ENCODE measurements around the gene ADAMTS6. TPM values are rescaled to one million over a fixed set of nuclear protein-coding genes. Genes with fewer than 3 reads are reported as not detected.

ADAMTS6 gene, protein sequence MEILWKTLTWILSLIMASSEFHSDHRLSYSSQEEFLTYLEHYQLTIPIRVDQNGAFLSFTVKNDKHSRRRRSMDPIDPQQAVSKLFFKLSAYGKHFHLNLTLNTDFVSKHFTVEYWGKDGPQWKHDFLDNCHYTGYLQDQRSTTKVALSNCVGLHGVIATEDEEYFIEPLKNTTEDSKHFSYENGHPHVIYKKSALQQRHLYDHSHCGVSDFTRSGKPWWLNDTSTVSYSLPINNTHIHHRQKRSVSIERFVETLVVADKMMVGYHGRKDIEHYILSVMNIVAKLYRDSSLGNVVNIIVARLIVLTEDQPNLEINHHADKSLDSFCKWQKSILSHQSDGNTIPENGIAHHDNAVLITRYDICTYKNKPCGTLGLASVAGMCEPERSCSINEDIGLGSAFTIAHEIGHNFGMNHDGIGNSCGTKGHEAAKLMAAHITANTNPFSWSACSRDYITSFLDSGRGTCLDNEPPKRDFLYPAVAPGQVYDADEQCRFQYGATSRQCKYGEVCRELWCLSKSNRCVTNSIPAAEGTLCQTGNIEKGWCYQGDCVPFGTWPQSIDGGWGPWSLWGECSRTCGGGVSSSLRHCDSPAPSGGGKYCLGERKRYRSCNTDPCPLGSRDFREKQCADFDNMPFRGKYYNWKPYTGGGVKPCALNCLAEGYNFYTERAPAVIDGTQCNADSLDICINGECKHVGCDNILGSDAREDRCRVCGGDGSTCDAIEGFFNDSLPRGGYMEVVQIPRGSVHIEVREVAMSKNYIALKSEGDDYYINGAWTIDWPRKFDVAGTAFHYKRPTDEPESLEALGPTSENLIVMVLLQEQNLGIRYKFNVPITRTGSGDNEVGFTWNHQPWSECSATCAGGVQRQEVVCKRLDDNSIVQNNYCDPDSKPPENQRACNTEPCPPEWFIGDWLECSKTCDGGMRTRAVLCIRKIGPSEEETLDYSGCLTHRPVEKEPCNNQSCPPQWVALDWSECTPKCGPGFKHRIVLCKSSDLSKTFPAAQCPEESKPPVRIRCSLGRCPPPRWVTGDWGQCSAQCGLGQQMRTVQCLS (N-terminal part only)
- total RNA-seq = 350 and 578 TPM in 2 replicates

DNA sequence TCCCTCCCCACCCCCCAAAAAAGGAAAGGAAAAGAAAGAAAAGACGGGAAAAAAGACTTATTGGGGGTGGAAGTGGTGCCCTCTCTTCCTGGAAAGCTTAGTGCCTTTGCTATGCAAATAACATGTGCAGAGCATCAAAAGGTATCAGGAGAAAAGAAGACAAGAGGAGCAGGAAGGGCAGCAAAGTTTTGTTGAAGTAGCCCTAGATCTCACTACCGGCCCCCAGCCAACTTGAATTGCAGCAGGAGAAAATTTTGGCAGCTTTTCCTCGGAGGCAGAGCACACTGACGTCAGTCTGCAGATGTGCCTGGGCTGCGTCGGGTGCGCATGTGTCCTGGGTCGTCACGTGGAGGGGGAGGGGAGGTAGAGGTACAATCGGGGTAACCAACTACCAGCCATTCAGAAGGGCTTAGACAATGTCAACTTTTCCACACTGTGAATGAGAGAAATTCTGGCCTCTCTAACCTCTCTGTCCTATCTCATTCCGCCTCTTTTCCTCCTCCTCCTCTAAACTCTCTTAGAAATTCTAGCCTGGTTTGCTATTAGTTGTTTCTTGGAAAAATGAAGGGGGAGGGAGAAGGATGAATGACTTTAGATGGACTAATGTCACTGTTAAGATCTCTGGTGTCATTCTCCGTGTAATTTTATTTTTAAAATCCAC is at the start of gene ADAMTS6:
ADAMTS6 (minus strand) TSS at position 286 of the 661 bp plus-strand sequence. CDS start 8,247 bp downstream, outside the sequence.

Small RNA genes lying within 50 kb of the gene (small RNA-seq; reads per million reads assigned to genes)
- not detected for gene RF00019

Other genes with a start within 250 kb of the ADAMTS6 start
- 10.6 TPM in 2 replicates for gene CENPK, start 81.2 kb upstream of the ADAMTS6 start, total RNA-seq
- 29.7 and 44.4 TPM in 2 replicates for gene PPWD1, start 81.4 kb upstream of the ADAMTS6 start, total RNA-seq
- 22.0 and 29.8 TPM in 2 replicates for gene TRIM23, start 142.4 kb upstream of the ADAMTS6 start, total RNA-seq
- gene SHLD3, start 143.1 kb upstream of the ADAMTS6 start, total RNA-seq = 2.0 and 6.8 TPM in 2 replicates
- 11.8 and 12.6 TPM in 2 replicates for gene TRAPPC13, start 143.1 kb upstream of the ADAMTS6 start, total RNA-seq
- gene SGTB, start 240.2 kb upstream of the ADAMTS6 start, total RNA-seq = 4.7 and 7.9 TPM in 2 replicates
- 14.9 and 17.9 TPM in 2 replicates for gene NLN, start 240.3 kb upstream of the ADAMTS6 start, total RNA-seq